HG03432 (cell line): ENCODE results near the gene TRIM29.

ENCODE experiments used
- ATAC-seq: cut with Tn5 transposase; IDR thresholded peaks from one replicate; pipeline ENCODE4 v1.9.1; 2021; ENCODE audit warnings: mild to moderate bottlenecking, moderate library complexity; ENCODE audit not compliant: unreplicated experiment

TRIM29 gene

GRCh38 chr11:120098503-120099020 is 39.4 kb downstream of the TRIM29 start:
- no peak for ATAC-seq

- no peak for ATAC-seq
These were observed 40.1 kb downstream of the TRIM29 start for GRCh38 chr11:120097721-120098385.

- ATAC-seq: no peak
These were observed 41.3 kb downstream of the TRIM29 start for GRCh38 chr11:120096369-120097191.

- ATAC-seq: no peak
These were observed 42.4 kb downstream of the TRIM29 start for GRCh38 chr11:120095516-120095915.

- no peak for ATAC-seq
These were observed 46.2 kb downstream of the TRIM29 start for GRCh38 chr11:120091701-120092100.

GRCh38 chr11:120091121-120091520 is 46.8 kb downstream of the TRIM29 start:
- no peak for ATAC-seq

GRCh38 chr11:120090411-120090810 is 47.5 kb downstream of the TRIM29 start:
- no peak for ATAC-seq

GRCh38 chr11:120089036-120090001 is 48.6 kb downstream of the TRIM29 start:
- no peak for ATAC-seq

GRCh38 chr11:120088056-120088455 is 49.9 kb downstream of the TRIM29 start:
- no peak for ATAC-seq

GRCh38 chr11:120086651-120087050 is 51.3 kb downstream of the TRIM29 start:
- ATAC-seq: no peak

GRCh38 chr11:120079750-120080610 is 57.9 kb downstream of the TRIM29 start:
- ATAC-seq: no peak

- ATAC-seq: no peak
These were observed 59.5 kb downstream of the TRIM29 start for GRCh38 chr11:120078397-120078796.

GRCh38 chr11:120074076-120074475 is 63.8 kb downstream of the TRIM29 start:
- ATAC-seq: no peak

- ATAC-seq: no peak
These were observed 64.7 kb downstream of the TRIM29 start for GRCh38 chr11:120073196-120073595.

- ATAC-seq: no peak
These were observed 69.8 kb downstream of the TRIM29 start for GRCh38 chr11:120068114-120068573.

- no peak for ATAC-seq
These were observed 70.3 kb downstream of the TRIM29 start for GRCh38 chr11:120067438-120068113.

GRCh38 chr11:120066738-120067437 is 71.0 kb downstream of the TRIM29 start:
- ATAC-seq: no peak

- ATAC-seq: no peak
These were observed 72.0 kb downstream of the TRIM29 start for GRCh38 chr11:120065876-120066275.

- no peak for ATAC-seq
These were observed 72.7 kb downstream of the TRIM29 start for GRCh38 chr11:120065176-120065575.
